ENCODE data around the gene PCDHGA8.

Gene PCDHGA8

DNA sequence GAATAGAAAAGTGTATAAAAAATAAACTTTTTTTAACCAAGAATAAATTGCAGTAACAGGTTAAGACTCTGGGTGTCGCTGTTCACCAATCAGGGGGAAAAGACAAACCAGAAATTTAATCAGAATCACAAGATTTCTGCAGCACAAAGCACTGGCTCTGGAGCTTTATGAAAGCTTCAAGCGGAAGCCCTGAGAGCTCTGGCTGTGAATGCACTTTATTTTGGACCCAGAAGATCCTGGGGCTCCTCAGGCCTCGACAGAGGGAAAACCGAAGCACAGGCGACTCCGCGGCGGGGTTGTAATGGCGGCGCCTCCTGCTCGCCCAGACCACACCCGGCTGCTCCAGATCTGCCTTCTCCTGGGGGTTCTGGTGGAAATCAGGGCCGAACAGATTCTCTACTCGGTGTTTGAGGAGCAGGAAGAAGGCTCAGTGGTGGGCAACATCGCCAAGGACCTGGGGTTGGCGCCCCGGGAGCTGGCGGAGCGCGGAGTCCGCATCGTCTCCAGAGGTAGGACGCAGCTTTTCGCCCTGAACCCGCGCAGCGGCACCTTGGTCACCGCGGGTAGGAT is 37.4 kb upstream of the PCDHGA8 start, which contains the start of gene PCDHGA4:
PCDHGA4 (plus strand) TSS at position 122 of the 570 bp plus-strand sequence; CDS start at position 209, 87 bp downstream.
- Histone ChIP-seq H3K23ac (ENCODE audit: low read length in 2 of 2) (no peak within 1 kb of the TSS), H3K9me3 (ENCODE audit: control insufficient read depth, low read length) (peaks cover 69% of the 10 kb centered on the region), H2BK120ac (ENCODE audit: low read depth, low read length) (no peak within 1 kb of the TSS), H2BK15ac (ENCODE audit: low read depth, poor library complexity, severe bottlenecking) (no peak within 1 kb of the TSS), H3K9ac (ENCODE audit: low read length) (peak within 1 kb of the TSS; percentile 67), H4K8ac (ENCODE audit: low read length) (no peak within 1 kb of the TSS), H2AK5ac (ENCODE audit: low read length, severe bottlenecking) (no peak within 1 kb of the TSS), H3K36me3 (ENCODE audit: control insufficient read depth in 1 of 2, insufficient read depth in 2 of 2, low read depth in 1 of 2, low read length in 2 of 2) (no peaks in the 10 kb centered on the region), H4K91ac (ENCODE audit: low read length) (no peak within 1 kb of the TSS), H3K4me2 (ENCODE audit: low read length, poor library complexity, severe bottlenecking) (no peak within 1 kb of the TSS), H3K4me3 (ENCODE audit: insufficient read depth in 1 of 2, low read depth in 1 of 2, low read length in 2 of 2) (peak within 1 kb of the TSS in 1 of 2 experiments; percentile 73), H3K4me1 (ENCODE audit: control insufficient read depth, insufficient read depth, low read depth, low read length) (peaks cover 1% of the 10 kb centered on the region), H3K4ac (ENCODE audit: low read depth in 1 of 2, low read length in 2 of 2) (no peak within 1 kb of the TSS), H3K79me1 (replicated peaks; ENCODE audit: low read length, poor library complexity, severe bottlenecking) (no peaks in the 10 kb centered on the region), H2AFZ (ENCODE audit: low read depth, low read length) (no peak within 1 kb of the TSS), H3K27ac (ENCODE audit: low read length, poor library complexity, severe bottlenecking) (no peak within 1 kb of the TSS), H2BK12ac (ENCODE audit: low read length in 2 of 2) (no peak within 1 kb of the TSS), H3K27me3 (ENCODE audit: control insufficient read depth in 1 of 2, insufficient read depth in 1 of 2, low read length in 2 of 2) (no peaks in the 10 kb centered on the region), H2BK5ac (ENCODE audit: low read depth, low read length, poor library complexity, severe bottlenecking) (no peak within 1 kb of the TSS), H3K14ac (ENCODE audit: low read length in 2 of 2) (no peak within 1 kb of the TSS), H3K18ac (ENCODE audit: low read depth in 1 of 2, low read length in 2 of 2) (no peak within 1 kb of the TSS)
- no peak for DNase-seq
- WGBS, result 88% methylated on average over 29 of the region's 29 CpGs

DNA sequence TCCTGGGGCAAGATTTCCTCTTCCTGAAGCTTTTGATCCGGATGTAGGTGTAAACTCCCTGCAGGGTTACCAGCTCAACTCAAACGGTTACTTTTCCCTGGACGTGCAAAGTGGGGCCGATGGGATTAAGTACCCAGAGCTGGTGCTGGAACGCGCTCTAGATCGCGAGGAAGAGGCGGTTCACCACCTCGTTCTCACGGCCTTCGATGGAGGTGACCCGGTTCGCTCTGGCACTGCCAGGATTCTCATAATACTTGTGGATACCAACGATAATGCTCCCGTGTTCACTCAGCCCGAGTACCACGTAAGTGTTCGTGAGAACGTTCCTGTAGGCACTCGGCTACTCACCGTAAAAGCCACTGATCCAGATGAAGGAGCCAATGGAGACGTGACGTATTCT is 36.8 kb upstream of the PCDHGA8 start:
- Histone ChIP-seq H3K4me2 (ENCODE audit: low read length, poor library complexity, severe bottlenecking) (no peak overlapping the region), H3K14ac (ENCODE audit: low read length in 2 of 2) (no peak overlapping the region), H3K23ac (ENCODE audit: low read length in 2 of 2) (no peak overlapping the region), H2AK5ac (ENCODE audit: low read length, severe bottlenecking) (no peak overlapping the region), H3K79me1 (replicated peaks; ENCODE audit: low read length, poor library complexity, severe bottlenecking) (no peaks in the 10 kb centered on the region), H3K27ac (ENCODE audit: low read length, poor library complexity, severe bottlenecking) (no peak overlapping the region), H3K18ac (ENCODE audit: low read depth in 1 of 2, low read length in 2 of 2) (no peak overlapping the region), H4K91ac (ENCODE audit: low read length) (no peak overlapping the region), H3K4ac (ENCODE audit: low read depth in 1 of 2, low read length in 2 of 2) (no peak overlapping the region), H4K8ac (ENCODE audit: low read length) (no peak overlapping the region), H3K9ac (ENCODE audit: low read length) (no peak overlapping the region), H2AFZ (ENCODE audit: low read depth, low read length) (no peak overlapping the region), H2BK5ac (ENCODE audit: low read depth, low read length, poor library complexity, severe bottlenecking) (no peak overlapping the region), H2BK12ac (ENCODE audit: low read length in 2 of 2) (no peak overlapping the region), H3K9me3 (ENCODE audit: control insufficient read depth, low read length) (peaks cover 69% of the 10 kb centered on the region), H2BK15ac (ENCODE audit: low read depth, poor library complexity, severe bottlenecking) (no peak overlapping the region), H3K4me3 (ENCODE audit: insufficient read depth in 1 of 2, low read depth in 1 of 2, low read length in 2 of 2) (peak overlapping the region in 1 of 2 experiments; percentile 73), H2BK120ac (ENCODE audit: low read depth, low read length) (no peak overlapping the region), H3K4me1 (ENCODE audit: control insufficient read depth, insufficient read depth, low read depth, low read length) (peaks cover 1% of the 10 kb centered on the region), H3K36me3 (ENCODE audit: control insufficient read depth in 1 of 2, insufficient read depth in 2 of 2, low read depth in 1 of 2, low read length in 2 of 2) (no peaks in the 10 kb centered on the region), H3K27me3 (ENCODE audit: control insufficient read depth in 1 of 2, insufficient read depth in 1 of 2, low read length in 2 of 2) (no peaks in the 10 kb centered on the region)
- 94% methylated on average over 24 of the region's 24 CpGs for WGBS
- DNase-seq, result no peak

DNA sequence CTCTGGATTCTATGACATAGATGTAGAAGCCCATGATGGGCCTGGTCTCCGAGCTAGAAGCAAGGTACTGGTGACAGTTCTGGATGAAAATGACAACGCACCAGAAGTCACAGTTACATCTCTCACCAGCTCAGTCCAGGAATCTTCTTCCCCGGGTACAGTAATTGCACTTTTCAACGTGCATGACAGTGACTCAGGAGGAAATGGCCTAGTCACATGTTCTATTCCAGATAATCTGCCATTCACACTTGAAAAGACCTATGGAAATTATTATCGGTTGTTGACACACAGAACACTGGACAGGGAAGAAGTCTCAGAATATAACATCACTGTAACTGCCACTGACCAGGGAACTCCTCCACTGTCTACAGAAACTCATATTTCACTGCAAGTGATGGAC is 36.3 kb upstream of the PCDHGA8 start:
- H3K9me3 ChIP-seq (ENCODE audit: control insufficient read depth, low read length), result peaks cover 69% of the 10 kb centered on the region

DNA sequence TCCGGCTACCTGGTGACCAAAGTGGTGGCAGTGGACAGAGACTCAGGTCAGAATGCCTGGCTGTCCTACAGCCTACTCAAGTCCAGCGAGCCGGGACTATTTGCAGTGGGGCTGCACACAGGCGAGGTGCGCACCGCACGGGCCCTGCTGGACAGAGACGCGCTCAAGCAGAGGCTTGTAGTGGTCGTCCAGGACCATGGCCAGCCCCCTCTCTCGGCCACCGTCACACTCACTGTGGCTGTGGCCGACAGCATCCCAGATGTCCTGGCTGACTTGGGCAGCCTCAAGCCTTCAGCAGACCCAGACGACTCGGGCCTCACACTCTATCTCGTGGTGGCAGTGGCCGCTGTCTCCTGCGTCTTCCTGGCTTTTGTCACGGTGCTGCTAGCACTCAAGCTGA is 35.5 kb upstream of the PCDHGA8 start:
- Histone ChIP-seq H3K79me1 (replicated peaks; ENCODE audit: low read length, poor library complexity, severe bottlenecking) (no peaks in the 10 kb centered on the region), H3K18ac (ENCODE audit: low read depth in 1 of 2, low read length in 2 of 2) (no peak overlapping the region), H3K9me3 (ENCODE audit: control insufficient read depth, low read length) (peaks cover 70% of the 10 kb centered on the region), H3K4me2 (ENCODE audit: low read length, poor library complexity, severe bottlenecking) (no peak overlapping the region), H2BK5ac (ENCODE audit: low read depth, low read length, poor library complexity, severe bottlenecking) (no peak overlapping the region), H3K23ac (ENCODE audit: low read length in 2 of 2) (no peak overlapping the region), H3K14ac (ENCODE audit: low read length in 2 of 2) (no peak overlapping the region), H3K36me3 (ENCODE audit: control insufficient read depth in 1 of 2, insufficient read depth in 2 of 2, low read depth in 1 of 2, low read length in 2 of 2) (no peaks in the 10 kb centered on the region), H2AFZ (ENCODE audit: low read depth, low read length) (no peak overlapping the region), H4K91ac (ENCODE audit: low read length) (no peak overlapping the region), H2BK12ac (ENCODE audit: low read length in 2 of 2) (no peak overlapping the region), H3K4ac (ENCODE audit: low read depth in 1 of 2, low read length in 2 of 2) (no peak overlapping the region), H2BK120ac (ENCODE audit: low read depth, low read length) (no peak overlapping the region), H4K8ac (ENCODE audit: low read length) (no peak overlapping the region), H3K27me3 (ENCODE audit: control insufficient read depth in 1 of 2, insufficient read depth in 1 of 2, low read length in 2 of 2) (no peaks in the 10 kb centered on the region), H2AK5ac (ENCODE audit: low read length, severe bottlenecking) (no peak overlapping the region), H3K27ac (ENCODE audit: low read length, poor library complexity, severe bottlenecking) (no peak overlapping the region), H3K4me1 (ENCODE audit: control insufficient read depth, insufficient read depth, low read depth, low read length) (no peaks in the 10 kb centered on the region), H2BK15ac (ENCODE audit: low read depth, poor library complexity, severe bottlenecking) (no peak overlapping the region), H3K4me3 (ENCODE audit: insufficient read depth in 1 of 2, low read depth in 1 of 2, low read length in 2 of 2) (peak overlapping the region in 1 of 2 experiments; percentile 19), H3K9ac (ENCODE audit: low read length) (no peak overlapping the region)
- WGBS, result 88% methylated on average over 19 of the region's 19 CpGs
- DNase-seq, result no peak

More for the DNA sequence above, 36.3 kb upstream of the PCDHGA8 start:
- H4K8ac ChIP-seq (ENCODE audit: low read length), result no peak overlapping the region
- H3K4me1 ChIP-seq (ENCODE audit: control insufficient read depth, insufficient read depth, low read depth, low read length), result peaks cover 1% of the 10 kb centered on the region
- H3K4ac ChIP-seq (ENCODE audit: low read depth in 1 of 2, low read length in 2 of 2), result no peak overlapping the region
- no peak overlapping the region for H2AK5ac ChIP-seq (ENCODE audit: low read length, severe bottlenecking)
- H3K36me3 ChIP-seq (ENCODE audit: control insufficient read depth in 1 of 2, insufficient read depth in 2 of 2, low read depth in 1 of 2, low read length in 2 of 2), result no peaks in the 10 kb centered on the region
- WGBS, result 80% methylated on average over 5 of the region's 5 CpGs
- no peak overlapping the region for H3K23ac ChIP-seq (ENCODE audit: low read length in 2 of 2)
- H2BK120ac ChIP-seq (ENCODE audit: low read depth, low read length), result no peak overlapping the region
- H3K27ac ChIP-seq (ENCODE audit: low read length, poor library complexity, severe bottlenecking), result no peak overlapping the region
- H4K91ac ChIP-seq (ENCODE audit: low read length), result no peak overlapping the region
- no peak overlapping the region for H3K4me2 ChIP-seq (ENCODE audit: low read length, poor library complexity, severe bottlenecking)
- no peak overlapping the region for H3K9ac ChIP-seq (ENCODE audit: low read length)
- no peak overlapping the region for H2BK15ac ChIP-seq (ENCODE audit: low read depth, poor library complexity, severe bottlenecking)
- H3K79me1 ChIP-seq (replicated peaks; ENCODE audit: low read length, poor library complexity, severe bottlenecking), result no peaks in the 10 kb centered on the region
- no peak for DNase-seq
- H3K18ac ChIP-seq (ENCODE audit: low read depth in 1 of 2, low read length in 2 of 2), result no peak overlapping the region
- no peaks in the 10 kb centered on the region for H3K27me3 ChIP-seq (ENCODE audit: control insufficient read depth in 1 of 2, insufficient read depth in 1 of 2, low read length in 2 of 2)
- H2BK12ac ChIP-seq (ENCODE audit: low read length in 2 of 2), result no peak overlapping the region
- no peak overlapping the region for H3K4me3 ChIP-seq (ENCODE audit: insufficient read depth in 1 of 2, low read depth in 1 of 2, low read length in 2 of 2)
- no peak overlapping the region for H2AFZ ChIP-seq (ENCODE audit: low read depth, low read length)
- H3K14ac ChIP-seq (ENCODE audit: low read length in 2 of 2), result no peak overlapping the region
- no peak overlapping the region for H2BK5ac ChIP-seq (ENCODE audit: low read depth, low read length, poor library complexity, severe bottlenecking)

All from mesenchymal stem cell (in vitro differentiated cells and primary cell).